ENCODE measurements around the gene ALMS1.

DNA sequence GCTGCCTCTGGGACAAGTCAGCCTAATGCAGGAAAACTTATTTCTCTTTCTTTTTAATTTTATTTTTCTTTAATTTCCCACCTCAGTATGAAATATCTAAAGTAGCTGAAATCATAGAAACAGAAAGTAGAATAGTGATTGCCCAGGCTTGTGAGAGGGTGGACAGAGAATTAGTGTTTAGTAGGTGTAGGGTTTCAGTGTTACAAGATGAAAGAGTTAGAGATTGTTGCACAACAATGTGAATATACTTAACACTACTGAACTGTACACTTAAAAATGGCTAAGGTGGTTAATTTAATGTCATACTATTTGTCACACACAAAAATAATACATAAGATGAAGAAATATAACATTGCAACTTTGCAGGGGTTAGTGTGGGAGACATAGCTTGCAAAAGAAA lies 175.8 kb downstream of the ALMS1 start:
- TF ChIP-seq, protein P1, sequence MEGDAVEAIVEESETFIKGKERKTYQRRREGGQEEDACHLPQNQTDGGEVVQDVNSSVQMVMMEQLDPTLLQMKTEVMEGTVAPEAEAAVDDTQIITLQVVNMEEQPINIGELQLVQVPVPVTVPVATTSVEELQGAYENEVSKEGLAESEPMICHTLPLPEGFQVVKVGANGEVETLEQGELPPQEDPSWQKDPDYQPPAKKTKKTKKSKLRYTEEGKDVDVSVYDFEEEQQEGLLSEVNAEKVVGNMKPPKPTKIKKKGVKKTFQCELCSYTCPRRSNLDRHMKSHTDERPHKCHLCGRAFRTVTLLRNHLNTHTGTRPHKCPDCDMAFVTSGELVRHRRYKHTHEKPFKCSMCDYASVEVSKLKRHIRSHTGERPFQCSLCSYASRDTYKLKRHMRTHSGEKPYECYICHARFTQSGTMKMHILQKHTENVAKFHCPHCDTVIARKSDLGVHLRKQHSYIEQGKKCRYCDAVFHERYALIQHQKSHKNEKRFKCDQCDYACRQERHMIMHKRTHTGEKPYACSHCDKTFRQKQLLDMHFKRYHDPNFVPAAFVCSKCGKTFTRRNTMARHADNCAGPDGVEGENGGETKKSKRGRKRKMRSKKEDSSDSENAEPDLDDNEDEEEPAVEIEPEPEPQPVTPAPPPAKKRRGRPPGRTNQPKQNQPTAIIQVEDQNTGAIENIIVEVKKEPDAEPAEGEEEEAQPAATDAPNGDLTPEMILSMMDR (IDR thresholded peaks at IDR 0.05) = no peak
- no peak for TF ChIP-seq EP300 (IDR thresholded peaks at IDR 0.05)
- no peak for TF ChIP-seq POLR2A (IDR thresholded peaks at IDR 0.05)
- TF ChIP-seq POLR2AphosphoS5 (IDR thresholded peaks at IDR 0.05) = no peak
